HG02884 (cell line): ENCODE results near the gene CHAF1A.

Experiments
- ATAC-seq: cut with Tn5 transposase; IDR thresholded peaks from one replicate; pipeline ENCODE4 v1.9.1; 2021; ENCODE audit warnings: mild to moderate bottlenecking, moderate library complexity; ENCODE audit not compliant: unreplicated experiment

Gene CHAF1A

GRCh38 chr19:4366666-4367335 is 35.6 kb upstream of the CHAF1A start:
- no peak for ATAC-seq

- ATAC-seq = no peak
Observed at GRCh38 chr19:4367336-4367723, 35.1 kb upstream of the CHAF1A start.

- no peak for ATAC-seq
Observed at GRCh38 chr19:4367781-4368127, 34.7 kb upstream of the CHAF1A start.

GRCh38 chr19:4368128-4368820 is 34.2 kb upstream of the CHAF1A start:
- no peak for ATAC-seq

- peak; percentile 56 for ATAC-seq
Observed at GRCh38 chr19:4369109-4369887, 33.1 kb upstream of the CHAF1A start.

- peak; percentile 30 for ATAC-seq
Observed at GRCh38 chr19:4369888-4370260, 32.6 kb upstream of the CHAF1A start.

GRCh38 chr19:4370418-4371041 is 31.9 kb upstream of the CHAF1A start:
- no peak for ATAC-seq

- no peak for ATAC-seq
Observed at GRCh38 chr19:4371247-4372164, 30.9 kb upstream of the CHAF1A start.

GRCh38 chr19:4372165-4373012 is 30.1 kb upstream of the CHAF1A start:
- no peak for ATAC-seq

GRCh38 chr19:4373013-4373367 is 29.4 kb upstream of the CHAF1A start:
- no peak for ATAC-seq

GRCh38 chr19:4373601-4374497 is 28.6 kb upstream of the CHAF1A start:
- no peak for ATAC-seq

- no peak for ATAC-seq
Observed at GRCh38 chr19:4374498-4375163, 27.8 kb upstream of the CHAF1A start.

- no peak for ATAC-seq
Observed at GRCh38 chr19:4375164-4376027, 27.0 kb upstream of the CHAF1A start.

GRCh38 chr19:4376028-4376670 is 26.3 kb upstream of the CHAF1A start:
- no peak for ATAC-seq

GRCh38 chr19:4376671-4376990 is 25.8 kb upstream of the CHAF1A start:
- no peak for ATAC-seq

- ATAC-seq = no peak
Observed at GRCh38 chr19:4376991-4377781, 25.3 kb upstream of the CHAF1A start.
